ENCODE results near the gene ZFR2.

ZFR2 gene

GRCh38 chr19:3907626-3908265 lies 38.9 kb upstream of the ZFR2 start:
- no peak for DNase-seq (ENCODE audit: low read depth)
- no peak for TF ChIP-seq CTCF (IDR thresholded peaks at IDR 0.05; ENCODE audit: low read depth, low read length)
- H3K4me3 ChIP-seq (ENCODE audit: low read depth, low read length): no peak overlapping the region

GRCh38 chr19:3904233-3904632 lies 35.4 kb upstream of the ZFR2 start:
- TF ChIP-seq POLR2A (IDR thresholded peaks at IDR 0.05; ENCODE audit: extremely low read depth, insufficient read length): no peak
- no peak for TF ChIP-seq MYC (IDR thresholded peaks at IDR 0.05; ENCODE audit: low read depth, low read length)
- TF ChIP-seq CTCF (IDR thresholded peaks at IDR 0.05; ENCODE audit: low read depth, low read length): no peak
- TF ChIP-seq MAX (IDR thresholded peaks at IDR 0.05; ENCODE audit: low read depth, low read length): no peak
- DNase-seq (ENCODE audit: low read depth): no peak
- H3K4me3 ChIP-seq (ENCODE audit: low read depth, low read length): no peak overlapping the region

- no peak for DNase-seq (ENCODE audit: low read depth)
- TF ChIP-seq CTCF (IDR thresholded peaks at IDR 0.05; ENCODE audit: low read depth, low read length): no peak
- H3K4me3 ChIP-seq (ENCODE audit: low read depth, low read length): no peak overlapping the region
These were observed 33.6 kb upstream of the ZFR2 start for GRCh38 chr19:3902317-3902973.

- no peak overlapping the region for H3K4me3 ChIP-seq (ENCODE audit: low read depth, low read length)
- DNase-seq (ENCODE audit: low read depth): no peak
- TF ChIP-seq POLR2A (IDR thresholded peaks at IDR 0.05; ENCODE audit: extremely low read depth, insufficient read length): no peak
- TF ChIP-seq CTCF (IDR thresholded peaks at IDR 0.05; ENCODE audit: low read depth, low read length): no peak
- TF ChIP-seq MAX (IDR thresholded peaks at IDR 0.05; ENCODE audit: low read depth, low read length): no peak
- TF ChIP-seq MYC (IDR thresholded peaks at IDR 0.05; ENCODE audit: low read depth, low read length): no peak
These were observed 30.9 kb upstream of the ZFR2 start for GRCh38 chr19:3899531-3900294.

- no peak for DNase-seq (ENCODE audit: low read depth)
- TF ChIP-seq CTCF (IDR thresholded peaks at IDR 0.05; ENCODE audit: low read depth, low read length): no peak
- TF ChIP-seq MAX (IDR thresholded peaks at IDR 0.05; ENCODE audit: low read depth, low read length): no peak
- no peak for TF ChIP-seq POLR2A (IDR thresholded peaks at IDR 0.05; ENCODE audit: extremely low read depth, insufficient read length)
- TF ChIP-seq MYC (IDR thresholded peaks at IDR 0.05; ENCODE audit: low read depth, low read length): no peak
- no peak overlapping the region for H3K4me3 ChIP-seq (ENCODE audit: low read depth, low read length)
These were observed 29.6 kb upstream of the ZFR2 start for GRCh38 chr19:3898426-3898825.

Measured in NB4 (cell line).